ENCODE results near the gene MKRN2OS.

The MKRN2OS gene

GRCh38 chr3:12545473-12545791 is at the start of gene MKRN2OS:
MKRN2OS (minus strand) TSS chr3:12545499; CDS start chr3:12545464, 35 bp downstream.
- DNase-seq, result no peak

DNA sequence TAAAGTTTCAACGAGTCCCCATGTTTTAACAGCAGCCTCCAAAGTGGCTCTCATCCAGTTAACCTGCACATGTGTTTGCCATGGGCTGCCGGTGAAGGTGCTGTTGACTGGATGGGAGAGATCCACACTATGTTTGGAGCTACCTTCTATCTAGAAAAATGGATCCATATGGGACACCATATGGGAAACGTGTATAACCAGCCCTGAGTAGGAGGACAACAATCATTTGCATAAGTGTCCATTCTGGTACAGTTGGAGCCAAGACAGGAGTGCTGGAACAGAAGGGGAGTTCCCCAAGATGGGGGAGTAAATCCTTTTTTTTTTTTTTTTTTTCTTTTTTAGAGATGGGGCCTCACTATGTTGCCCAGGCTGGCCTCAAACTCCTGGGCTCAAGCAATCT is 48.2 kb upstream of the MKRN2OS start:
- DNase-seq, result no peak

- DNase-seq, result no peak
Measured at GRCh38 chr3:12591997-12592715, 46.9 kb upstream of the MKRN2OS start.

GRCh38 chr3:12591456-12591855 is 46.2 kb upstream of the MKRN2OS start:
- no peak for DNase-seq

DNA sequence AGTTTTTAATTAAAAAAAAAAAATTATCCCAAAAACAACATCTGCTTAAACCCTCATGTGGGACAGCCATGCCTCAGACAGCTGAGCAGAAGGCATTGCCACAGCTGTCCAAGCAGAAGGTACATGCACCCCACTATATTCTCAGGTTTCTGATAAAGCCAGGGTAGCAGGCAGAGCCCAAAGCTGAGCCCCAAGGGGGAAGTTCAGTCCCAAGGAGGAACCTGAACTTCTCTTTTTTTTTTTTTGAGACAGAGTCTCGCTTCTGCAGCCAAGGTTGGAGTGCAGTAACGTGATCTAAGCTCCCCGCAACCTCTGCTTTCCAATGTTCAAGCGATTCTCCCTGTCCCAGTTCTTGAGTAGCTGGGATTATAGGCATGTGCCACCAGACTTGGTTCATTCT is 44.8 kb upstream of the MKRN2OS start:
- no peak for DNase-seq

DNA sequence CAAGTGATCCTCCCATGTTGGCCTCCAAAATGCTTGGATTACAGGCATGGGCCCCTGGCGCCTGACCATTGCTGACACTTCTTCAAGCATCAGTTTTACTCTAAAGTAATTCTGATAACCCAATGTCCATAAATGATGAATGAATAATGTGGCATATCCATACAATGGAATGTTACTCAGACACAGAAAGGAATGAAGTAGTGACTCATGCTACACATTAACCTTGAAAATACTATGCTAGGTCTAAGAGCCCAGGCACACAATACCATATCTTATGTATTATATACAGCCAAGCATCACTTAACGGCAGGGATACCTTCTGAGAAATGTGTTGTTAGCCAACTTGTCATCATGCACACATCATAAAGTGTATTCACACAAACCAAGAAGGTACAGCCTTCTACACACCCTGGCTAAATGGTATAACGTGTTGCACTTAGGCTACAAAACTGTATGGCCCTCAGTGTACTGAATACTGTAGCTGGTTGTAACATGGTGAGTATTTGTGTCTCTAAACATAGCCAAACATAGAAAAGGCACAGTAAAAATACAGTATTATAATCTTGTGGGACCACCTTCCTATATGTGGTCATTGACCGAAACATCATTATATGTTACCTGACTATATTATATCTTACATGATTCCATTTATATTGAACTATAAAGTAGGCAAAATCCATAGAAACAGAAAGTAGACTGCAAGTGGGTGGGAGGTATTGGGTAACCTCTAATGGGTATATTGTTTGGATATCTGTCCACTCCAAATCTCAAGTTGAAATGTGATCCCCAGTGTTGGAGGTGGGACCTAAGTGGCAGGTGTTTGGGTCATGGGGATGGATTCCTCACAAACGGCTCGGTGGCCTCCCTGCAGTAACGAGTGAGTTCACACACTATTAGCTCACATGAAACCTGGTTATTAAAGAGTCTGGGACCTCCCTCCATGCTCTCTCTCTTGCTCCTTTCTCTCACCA is 43.0 kb upstream of the MKRN2OS start:
- no peak for DNase-seq

- no peak for DNase-seq
Measured at GRCh38 chr3:12586403-12586802, 41.1 kb upstream of the MKRN2OS start.

- DNase-seq, result no peak
Measured at GRCh38 chr3:12585970-12586369, 40.7 kb upstream of the MKRN2OS start.

DNA sequence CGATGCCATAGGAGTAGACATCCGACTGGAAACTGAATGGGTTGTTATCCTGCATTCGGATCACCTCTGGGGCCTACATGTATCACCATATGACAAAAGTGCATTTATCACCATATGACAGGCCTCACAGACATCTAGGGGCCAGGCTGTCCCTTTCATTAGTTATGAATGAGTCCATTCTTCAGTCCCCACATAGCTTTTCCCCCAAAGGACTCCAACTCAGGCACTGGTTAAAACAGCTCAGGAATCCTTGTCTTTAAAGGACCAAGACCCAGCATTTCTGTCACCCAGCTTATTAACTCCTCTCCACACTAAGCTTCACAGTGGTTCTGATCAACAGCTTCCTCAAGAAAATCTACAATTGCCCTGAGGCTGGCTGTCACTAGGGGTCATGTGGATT is 39.9 kb upstream of the MKRN2OS start:
- no peak for DNase-seq

GRCh38 chr3:12584083-12584482 is 38.8 kb upstream of the MKRN2OS start:
- no peak for DNase-seq

DNA sequence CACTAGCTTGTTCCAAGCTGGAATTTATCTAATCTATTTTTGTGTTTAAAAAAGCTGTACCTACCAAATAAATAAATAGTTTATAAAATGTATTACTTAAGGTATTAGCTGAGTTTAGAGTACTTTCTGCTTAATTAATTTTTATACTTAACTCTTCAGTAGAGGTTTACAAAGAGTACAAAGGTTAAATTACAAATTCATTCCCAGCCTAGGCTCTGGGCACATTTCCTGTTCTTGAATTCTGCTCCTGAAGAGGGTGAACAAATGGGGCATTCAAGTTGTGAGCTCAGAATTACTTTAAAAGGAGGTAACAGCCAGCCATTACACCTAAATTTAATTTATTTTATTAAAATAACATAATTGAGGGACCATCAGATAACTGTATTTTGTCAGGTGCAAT is 38.0 kb upstream of the MKRN2OS start:
- no peak for DNase-seq

DNA sequence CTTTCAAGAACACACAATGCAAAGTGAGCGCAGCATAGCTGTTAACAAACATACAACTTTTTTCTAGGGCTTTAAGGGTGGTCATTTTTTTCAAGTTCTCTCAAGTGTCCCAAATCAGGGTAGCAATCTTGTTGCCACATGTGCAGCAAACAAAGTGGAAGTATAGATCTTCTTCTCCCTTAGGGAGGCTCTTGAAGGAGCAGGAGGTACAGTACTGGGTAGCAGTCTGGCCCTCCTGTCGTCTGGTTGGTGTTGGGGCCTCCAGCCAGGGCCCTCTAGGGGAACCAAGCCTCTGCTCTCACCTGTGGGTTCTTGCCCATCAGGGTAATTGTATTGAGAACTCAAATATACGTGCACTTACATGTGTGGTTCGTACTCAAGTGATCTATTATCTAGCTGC is 37.4 kb upstream of the MKRN2OS start:
- no peak for DNase-seq

DNA sequence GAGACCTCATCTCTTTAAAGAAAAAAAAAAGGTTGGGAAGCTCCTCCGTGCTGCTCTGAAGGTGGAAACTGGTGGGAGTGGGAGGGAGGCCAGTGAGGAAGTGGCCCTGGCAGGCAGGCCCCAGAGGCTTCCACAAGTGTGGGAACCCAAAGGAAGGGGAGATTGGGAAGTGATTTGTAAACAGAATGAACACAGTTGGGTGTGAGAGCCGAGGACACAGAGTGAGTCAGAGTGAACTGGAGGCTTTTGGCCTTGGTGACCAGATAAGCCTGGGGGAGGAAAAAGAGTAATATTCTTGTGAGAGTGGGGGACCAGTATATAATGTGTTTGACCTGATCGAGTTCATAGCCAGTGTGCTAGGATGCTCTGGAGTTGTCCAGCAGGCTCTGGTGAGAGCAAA is 34.6 kb upstream of the MKRN2OS start:
- no peak for DNase-seq

DNA sequence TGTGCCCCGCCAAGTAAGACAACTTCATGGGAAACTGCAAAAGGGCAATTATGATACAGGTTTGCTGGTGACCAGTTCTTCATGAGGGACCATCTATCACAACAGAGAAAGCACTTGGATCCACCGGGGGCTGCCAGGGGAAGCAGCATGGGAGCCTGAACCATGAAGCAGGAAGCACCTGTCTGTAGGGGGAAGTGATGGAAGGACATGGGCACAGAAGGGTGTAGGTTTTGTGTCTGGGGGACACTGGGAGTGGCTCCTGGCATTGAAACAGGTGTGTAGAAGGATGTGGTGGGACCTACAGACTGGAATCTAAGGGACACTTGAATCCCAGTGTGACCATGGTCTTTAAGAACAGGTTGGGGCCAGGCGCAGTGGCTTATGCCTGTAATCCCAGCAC is 34.2 kb upstream of the MKRN2OS start:
- DNase-seq, result no peak

GRCh38 chr3:12578742-12579141 is 33.4 kb upstream of the MKRN2OS start:
- DNase-seq, result no peak

GRCh38 chr3:12577379-12577778 is 32.1 kb upstream of the MKRN2OS start:
- no peak for DNase-seq

DNA sequence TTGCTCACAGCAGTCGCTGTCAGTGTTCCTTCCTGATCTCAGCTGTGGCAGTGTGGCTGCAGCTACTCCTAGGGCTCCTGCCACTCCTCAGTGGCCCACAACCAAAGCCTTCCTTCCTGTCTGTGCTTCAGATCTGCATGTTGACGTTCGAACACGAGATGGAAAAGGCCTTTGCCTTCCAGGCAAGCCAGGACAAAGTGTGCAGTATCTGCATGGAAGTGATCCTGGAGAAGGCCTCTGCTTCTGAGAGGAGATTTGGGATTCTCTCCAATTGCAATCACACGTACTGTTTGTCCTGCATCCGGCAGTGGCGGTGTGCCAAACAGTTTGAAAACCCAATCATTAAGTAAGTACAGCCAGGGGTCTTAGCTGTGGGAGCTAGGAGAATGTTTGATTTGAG is 29.4 kb upstream of the MKRN2OS start:
- no peak for DNase-seq

GRCh38 chr3:12574131-12574530 is 28.8 kb upstream of the MKRN2OS start:
- no peak for DNase-seq

DNA sequence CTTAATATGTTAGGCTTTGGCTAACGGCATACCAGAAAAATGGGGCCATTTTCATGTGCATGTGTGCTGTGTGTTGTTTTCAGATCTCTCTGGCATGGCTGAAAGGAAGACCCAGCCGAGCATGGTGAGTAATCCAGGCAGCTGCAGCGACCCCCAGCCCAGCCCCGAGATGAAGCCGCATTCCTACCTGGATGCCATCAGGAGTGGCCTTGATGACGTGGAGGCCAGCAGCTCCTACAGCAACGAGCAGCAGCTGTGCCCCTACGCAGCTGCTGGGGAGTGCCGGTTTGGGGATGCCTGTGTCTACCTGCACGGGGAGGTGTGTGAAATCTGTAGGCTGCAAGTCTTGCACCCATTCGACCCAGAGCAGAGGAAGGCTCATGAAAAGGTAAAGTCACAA is 26.7 kb upstream of the MKRN2OS start:
- no peak for DNase-seq

- DNase-seq, result no peak
Measured at GRCh38 chr3:12569836-12570235, 24.5 kb upstream of the MKRN2OS start.

- no peak for DNase-seq
Measured at GRCh38 chr3:12568747-12569146, 23.4 kb upstream of the MKRN2OS start.

GRCh38 chr3:12566976-12567375 is 21.7 kb upstream of the MKRN2OS start:
- DNase-seq, result no peak

GRCh38 chr3:12562451-12562850 is 17.2 kb upstream of the MKRN2OS start:
- DNase-seq, result no peak

DNA sequence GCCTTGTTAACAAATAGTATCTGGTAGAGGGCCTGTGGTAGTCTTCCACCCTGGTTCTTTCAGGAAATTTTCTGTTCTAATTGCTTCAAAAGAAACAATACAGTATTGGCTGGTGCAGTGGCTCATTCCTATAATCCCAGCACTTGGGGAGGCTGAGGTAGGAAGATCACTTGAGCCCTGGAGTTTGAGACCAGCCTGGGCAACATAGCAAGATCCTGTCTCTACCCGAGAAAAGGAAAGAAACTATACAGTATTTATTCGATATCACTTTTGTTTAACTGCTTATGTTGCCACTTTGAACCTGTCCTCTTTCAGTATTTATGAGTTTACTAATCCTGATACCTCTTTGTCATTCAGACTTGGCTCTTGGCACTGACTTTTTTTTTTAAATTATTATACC is 16.1 kb upstream of the MKRN2OS start:
- DNase-seq, result no peak
